MM.1S (cell line): Measurements from ENCODE around the gene DDX24.

ENCODE experiments used
- DNase-seq: peaks from one replicate; pipeline ENCODE4 v3.0.0-alpha.2; 2015
- H2AFZ ChIP-seq: fragments of 300-600 bp; sonication (generic); 2 replicates; pipeline ENCODE4 v1.6.0; 2016; ENCODE audit warnings: antibody characterized with exemption, low read length
- H3F3A ChIP-seq: fragments of 300-600 bp; sonication (generic); 2 replicates; pipeline ENCODE4 v1.6.1; 2016; ENCODE audit warnings: mild to moderate bottlenecking, antibody characterized with exemption, low read length, moderate library complexity, mixed read lengths; ENCODE audit not compliant: insufficient read depth
- H3K27ac ChIP-seq: fragments of 300-600 bp; sonication (generic); 2 replicates; pipeline ENCODE4 v1.5.1; 2016; ENCODE audit warnings: mild to moderate bottlenecking, low read length
- H3K27me3 ChIP-seq: fragments of 300-600 bp; sonication (generic); replicated peaks from 2 replicates; pipeline ENCODE4 v1.6.0; 2016; ENCODE audit warnings: low read length; ENCODE audit not compliant: insufficient read depth
- H3K36me3 ChIP-seq: fragments of 300-600 bp; sonication (generic); replicated peaks from 2 replicates; pipeline ENCODE4 v1.6.1; 2016; ENCODE audit warnings: mild to moderate bottlenecking, low read length, mixed read lengths; ENCODE audit not compliant: insufficient read depth
- H3K4me1 ChIP-seq: fragments of 300-600 bp; sonication (generic); 2 replicates; pipeline ENCODE4 v1.6.1; 2016; ENCODE audit warnings: low read length, mixed read lengths
- H3K4me2 ChIP-seq: fragments of 300-600 bp; sonication (generic); 2 replicates; pipeline ENCODE4 v1.6.0; 2016; ENCODE audit warnings: low read depth, low read length
- H3K4me3 ChIP-seq: fragments of 300-600 bp; sonication (generic); 2 replicates; pipeline ENCODE4 v1.5.1; 2016; ENCODE audit warnings: low read length, mixed read lengths
- H3K79me2 ChIP-seq: fragments of 300-600 bp; sonication (generic); 2 replicates; pipeline ENCODE4 v1.6.1; 2016; ENCODE audit warnings: mixed run types, low read length, mixed read lengths
- H3K9ac ChIP-seq: fragments of 300-600 bp; sonication (generic); 2 replicates; pipeline ENCODE4 v1.6.1; 2016; ENCODE audit warnings: low read length, mixed read lengths
- H3K9me2 ChIP-seq: fragments of 300-600 bp; sonication (generic); replicated peaks from 2 replicates; pipeline ENCODE4 v1.6.1; 2016; ENCODE audit warnings: mild to moderate bottlenecking, low read length, mixed read lengths; ENCODE audit not compliant: insufficient read depth
- H3K9me3 ChIP-seq: fragments of 300-600 bp; sonication (generic); replicated peaks from 2 replicates; pipeline ENCODE4 v1.6.1; 2016; ENCODE audit warnings: mild to moderate bottlenecking, low read length, mixed read lengths; ENCODE audit not compliant: insufficient read depth
- H4K20me1 ChIP-seq: fragments of 300-600 bp; sonication (generic); 2 replicates; pipeline ENCODE4 v1.6.1; 2016; ENCODE audit warnings: mild to moderate bottlenecking, low read length, moderate library complexity, mixed read lengths; ENCODE audit not compliant: insufficient read depth
- CTCF ChIP-seq: fragments of 300-600 bp; sonication (generic); IDR thresholded peaks from 2 replicates; pipeline ENCODE4 v1.5.1; 2016; ENCODE audit warnings: antibody characterized with exemption, low read length, mixed read lengths
- EZH2 ChIP-seq: fragments of 300-600 bp; sonication (generic); optimal IDR thresholded peaks from 2 replicates; pipeline ENCODE3; 2017; ENCODE audit warnings: low read depth, mild to moderate bottlenecking, antibody characterized with exemption, low read length, mixed read lengths
- EZH2phosphoT487 ChIP-seq: fragments of 300-600 bp; sonication (generic); IDR thresholded peaks from 2 replicates; pipeline ENCODE4 v1.6.1; 2018; ENCODE audit warnings: antibody characterized with exemption, low read length

The DDX24 gene

GRCh38 chr14:94126800-94127199 is 45.8 kb upstream of the DDX24 start:
- H3K4me3 ChIP-seq = no peak overlapping the region
- H3K9me2 ChIP-seq = no peaks in the 10 kb centered on the region
- no peak for TF ChIP-seq CTCF
- no peak for TF ChIP-seq EZH2
- no peak for TF ChIP-seq EZH2phosphoT487

GRCh38 chr14:94126419-94126677 is 45.3 kb upstream of the DDX24 start:
- Histone ChIP-seq H3F3A (no peaks in the 10 kb centered on the region), H3K27me3 (no peaks in the 10 kb centered on the region), H3K9me3 (no peaks in the 10 kb centered on the region), H3K79me2 (no peaks in the 10 kb centered on the region), H2AFZ (no peak overlapping the region), H3K4me1 (no peaks in the 10 kb centered on the region), H3K27ac (no peak overlapping the region), H3K36me3 (no peaks in the 10 kb centered on the region), H3K9me2 (no peaks in the 10 kb centered on the region), H3K9ac (no peak overlapping the region), H4K20me1 (no peaks in the 10 kb centered on the region), H3K4me2 (no peak overlapping the region), H3K4me3 (no peak overlapping the region)
- TF ChIP-seq CTCF (no peak), EZH2phosphoT487 (no peak), EZH2 (no peak)
- DNase-seq = no peak

More at GRCh38 chr14:94126800-94127199, 45.8 kb upstream of the DDX24 start:
- no peaks in the 10 kb centered on the region for H3K79me2 ChIP-seq
- DNase-seq = no peak
- no peaks in the 10 kb centered on the region for H3K36me3 ChIP-seq
- H3F3A ChIP-seq = no peaks in the 10 kb centered on the region
- H3K9ac ChIP-seq = no peak overlapping the region
- no peaks in the 10 kb centered on the region for H3K27me3 ChIP-seq
- no peaks in the 10 kb centered on the region for H3K4me1 ChIP-seq
- H2AFZ ChIP-seq = no peak overlapping the region
- H4K20me1 ChIP-seq = no peaks in the 10 kb centered on the region
- no peak overlapping the region for H3K4me2 ChIP-seq
- H3K27ac ChIP-seq = no peak overlapping the region
- H3K9me3 ChIP-seq = no peaks in the 10 kb centered on the region

GRCh38 chr14:94125659-94126418 is 44.8 kb upstream of the DDX24 start:
- Histone ChIP-seq H3K4me3 (no peak overlapping the region), H3K4me1 (no peaks in the 10 kb centered on the region)

More at GRCh38 chr14:94125659-94126418, 44.8 kb upstream of the DDX24 start:
- TF ChIP-seq EZH2 = no peak
- no peak for TF ChIP-seq EZH2phosphoT487
- no peak for TF ChIP-seq CTCF
- Histone ChIP-seq H3K27ac (no peak overlapping the region), H3K4me2 (no peak overlapping the region), H3K9me3 (no peaks in the 10 kb centered on the region), H3K27me3 (no peaks in the 10 kb centered on the region), H3K9ac (no peak overlapping the region), H4K20me1 (no peaks in the 10 kb centered on the region), H3K79me2 (no peaks in the 10 kb centered on the region), H3F3A (no peaks in the 10 kb centered on the region), H3K9me2 (no peaks in the 10 kb centered on the region), H3K36me3 (no peaks in the 10 kb centered on the region), H2AFZ (no peak overlapping the region)
- DNase-seq = no peak
